ENCODE results near the gene CAPS2.

GRCh38 chr12:75364919-75365318 lies 34.8 kb upstream of the CAPS2 start:
- TF ChIP-seq CTCF (IDR thresholded peaks at IDR 0.05; ENCODE audit: extremely low read depth in 1 of 2, insufficient read depth in 1 of 2, low read depth in 1 of 2, low read length in 2 of 2) = no peak
- TF ChIP-seq POLR2A (IDR thresholded peaks at IDR 0.05; ENCODE audit: low read depth, low read length) = no peak
- TF ChIP-seq EZH2 (IDR thresholded peaks at IDR 0.05; ENCODE audit: borderline replicate concordance, low read depth, low read length, severe bottlenecking) = no peak
- no peak for TF ChIP-seq FOS (IDR thresholded peaks at IDR 0.05; ENCODE audit: borderline replicate concordance, insufficient read depth, low read length)
